Neural cell (in vitro differentiated cells): Measurements from ENCODE around the gene KRT76. TPM values are rescaled to one million over a fixed set of nuclear protein-coding genes. Genes with fewer than 3 reads are reported as not detected.

ENCODE experiments used
- H2AFZ ChIP-seq: fragments of 200-600, 300-800 bp; sonication (generic), shearing (Covaris generic); 2 replicates; pipeline ENCODE4 v1.6.0; 2014; ENCODE audit warnings: low read depth, mild to moderate bottlenecking, antibody characterized with exemption, low read length, moderate library complexity
- H3F3A ChIP-seq: fragments of 200-600 bp; shearing (Covaris generic); 2 replicates; pipeline ENCODE4 v1.6.1; 2016; ENCODE audit warnings: mild to moderate bottlenecking, moderate library complexity, mixed read lengths, antibody characterized with exemption, low read length; ENCODE audit not compliant: insufficient read depth, poor library complexity, severe bottlenecking
- H3K27ac ChIP-seq: fragments of 200-600, 300-800 bp; sonication (generic), shearing (Covaris generic); 2 replicates; pipeline ENCODE4 v1.5.1; 2014; ENCODE audit warnings: mild to moderate bottlenecking, low read length, moderate library complexity
- H3K27me3 ChIP-seq: fragments of 300-800, 200-600 bp; sonication (generic), shearing (Covaris generic); 2 replicates; pipeline ENCODE4 v1.6.0; 2014; ENCODE audit warnings: mild to moderate bottlenecking, low read depth, low read length, moderate library complexity; ENCODE audit not compliant: insufficient read depth
- H3K36me3 ChIP-seq: fragments of 300-800, 200-600 bp; sonication (generic), shearing (Covaris generic); 2 replicates; pipeline ENCODE4 v1.5.1; 2014; ENCODE audit warnings: mild to moderate bottlenecking, antibody characterized with exemption, low read length, moderate library complexity; ENCODE audit not compliant: insufficient read depth
- H3K4me2 ChIP-seq: fragments of 300-800, 200-600 bp; sonication (generic), shearing (Covaris generic); 2 replicates; pipeline ENCODE4 v1.6.0; 2014; ENCODE audit warnings: mild to moderate bottlenecking, low read length
- H3K4me3 ChIP-seq: fragments of 300-800, 200-600 bp; sonication (generic), shearing (Covaris generic); 2 replicates; pipeline ENCODE4 v1.5.1; 2014; ENCODE audit warnings: mild to moderate bottlenecking, low read length, moderate library complexity
- H3K79me2 ChIP-seq: fragments of 200-600 bp; shearing (Covaris generic); replicated peaks from 2 replicates; pipeline ENCODE4 v1.6.0; 2014; ENCODE audit warnings: mild to moderate bottlenecking, low read length, moderate library complexity; ENCODE audit not compliant: insufficient read depth
- H3K9ac ChIP-seq: fragments of 300-800, 200-600 bp; sonication (generic), shearing (Covaris generic); 2 replicates; pipeline ENCODE4 v1.6.1; 2016; ENCODE audit warnings: mild to moderate bottlenecking, low read length, mixed read lengths
- H3K9me2 ChIP-seq: fragments of 200-600 bp; shearing (Covaris generic); 2 replicates; pipeline ENCODE4 v1.6.1; 2016; ENCODE audit warnings: mild to moderate bottlenecking, low read length, mixed read lengths; ENCODE audit not compliant: insufficient read depth
- H3K9me3 ChIP-seq: fragments of 200-600, 300-800 bp; sonication (generic), shearing (Covaris generic); 2 replicates; pipeline ENCODE4 v1.6.1; 2016; ENCODE audit warnings: mild to moderate bottlenecking, mixed run types, low read length, moderate library complexity, mixed read lengths
- H4K20me1 ChIP-seq: fragments of 200-600 bp; shearing (Covaris generic); 2 replicates; pipeline ENCODE4 v1.6.1; 2016; ENCODE audit warnings: mild to moderate bottlenecking, mixed run types; ENCODE audit not compliant: insufficient read depth
- EP300 ChIP-seq: fragments of 450-650 bp; conservative IDR thresholded peaks from 2 replicates; pipeline ENCODE4 v1.6.1; 2014; ENCODE audit warnings: antibody characterized with exemption, mild to moderate bottlenecking, moderate library complexity; ENCODE audit not compliant: poor library complexity, severe bottlenecking
- EZH2 ChIP-seq: fragments of 200-600, 300-800 bp; shearing (Covaris generic), sonication (generic); IDR thresholded peaks from 2 replicates; pipeline ENCODE4 v1.6.1; 2014; ENCODE audit warnings: antibody characterized with exemption, low read length, borderline replicate concordance, mild to moderate bottlenecking; ENCODE audit not compliant: insufficient read depth, poor library complexity, severe bottlenecking
- MXI1 ChIP-seq: fragments of 450-650 bp; conservative IDR thresholded peaks from 2 replicates; pipeline ENCODE4 v1.6.1; 2014; ENCODE audit warnings: antibody characterized with exemption, mild to moderate bottlenecking; ENCODE audit not compliant: poor library complexity, severe bottlenecking
- POLR2AphosphoS5 ChIP-seq: IDR thresholded peaks from 2 replicates; pipeline ENCODE4 v1.6.1; 2012
- RAD21 ChIP-seq: fragments of 450-650 bp; conservative IDR thresholded peaks from 2 replicates; pipeline ENCODE4 v1.6.1; 2014; ENCODE audit warnings: antibody characterized with exemption, mild to moderate bottlenecking, moderate library complexity
- SMC3 ChIP-seq: fragments of 450-650 bp; conservative IDR thresholded peaks from 2 replicates; pipeline ENCODE4 v1.6.1; 2014; ENCODE audit warnings: antibody characterized with exemption, mild to moderate bottlenecking, moderate library complexity; ENCODE audit not compliant: poor library complexity
- TAF1 ChIP-seq: IDR thresholded peaks from 2 replicates; pipeline ENCODE4 v1.6.1; 2012; ENCODE audit warnings: low read depth
- polyA plus RNA-seq: library from polyadenylated mRNA; depleted of rRNA; stranded (reverse); fragments of >200 nt; gene quantifications from 2 replicates; pipeline ENCODE4 v1.2.3, GENCODE V29; 2014
- TF ChIP-seq, protein P1 (sequence below): IDR thresholded peaks from 2 replicates; pipeline ENCODE4 v1.6.1; 2012; ENCODE audit warnings: borderline replicate concordance
- TF ChIP-seq, protein P2 (sequence below): fragments of 450-650 bp; IDR thresholded peaks from 2 replicates; pipeline ENCODE4 v1.5.1; 2014; ENCODE audit warnings: antibody characterized with exemption, mild to moderate bottlenecking, moderate library complexity; ENCODE audit not compliant: poor library complexity, severe bottlenecking

The KRT76 gene
- polyA plus RNA-seq, 1 donor from 2014 or later: not detected

DNA sequence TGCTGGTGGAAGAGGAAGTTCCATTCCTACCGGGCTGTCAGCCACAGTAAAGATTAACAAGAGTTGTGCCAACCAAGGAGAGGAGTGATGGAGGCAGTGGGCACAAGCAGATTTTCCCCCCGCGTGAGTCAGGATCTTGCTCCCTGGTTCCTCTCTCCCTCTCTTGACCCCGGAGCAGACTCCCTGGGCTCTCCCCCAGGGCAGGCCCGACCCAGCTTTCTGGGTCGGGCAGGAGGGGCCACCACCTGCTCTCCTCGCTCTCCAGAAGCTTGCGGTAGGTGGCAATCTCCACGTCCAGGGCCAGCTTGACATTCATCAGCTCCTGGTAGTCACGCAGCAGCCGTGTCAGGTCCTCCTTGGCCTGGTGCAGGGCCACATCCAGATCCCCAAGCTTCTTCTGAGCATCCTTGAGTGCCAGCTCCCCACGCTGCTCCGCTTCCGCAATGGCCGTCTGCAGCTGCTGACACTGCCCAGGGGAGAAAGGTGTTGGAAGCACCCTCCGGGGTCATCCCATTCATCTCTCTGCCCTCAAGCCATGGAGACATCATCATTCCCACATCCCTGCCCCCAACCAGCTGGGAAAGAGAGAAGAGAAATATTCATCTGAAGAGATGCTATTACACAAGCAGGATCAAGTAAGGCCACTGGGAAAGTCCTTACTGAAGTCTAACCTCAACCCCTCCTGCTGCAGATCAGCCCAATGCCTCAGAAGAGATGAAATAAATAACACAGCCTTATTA is 45.8 kb upstream of the KRT76 start:
- Histone ChIP-seq H3K79me2 (no peaks in the 10 kb centered on the region), H3K9ac (no peak overlapping the region), H3K9me2 (no peaks in the 10 kb centered on the region), H3K27ac (no peak overlapping the region), H3K4me2 (no peak overlapping the region), H3K36me3 (no peaks in the 10 kb centered on the region), H3K27me3 (no peaks in the 10 kb centered on the region), H3F3A (no peaks in the 10 kb centered on the region), H2AFZ (no peak overlapping the region), H4K20me1 (no peaks in the 10 kb centered on the region), H3K9me3 (no peaks in the 10 kb centered on the region), H3K4me3 (no peak overlapping the region)
- TF ChIP-seq TAF1: no peak
- TF ChIP-seq POLR2AphosphoS5: no peak
- no peak for TF ChIP-seq MXI1
- TF ChIP-seq RAD21: no peak
- TF ChIP-seq, protein P1, sequence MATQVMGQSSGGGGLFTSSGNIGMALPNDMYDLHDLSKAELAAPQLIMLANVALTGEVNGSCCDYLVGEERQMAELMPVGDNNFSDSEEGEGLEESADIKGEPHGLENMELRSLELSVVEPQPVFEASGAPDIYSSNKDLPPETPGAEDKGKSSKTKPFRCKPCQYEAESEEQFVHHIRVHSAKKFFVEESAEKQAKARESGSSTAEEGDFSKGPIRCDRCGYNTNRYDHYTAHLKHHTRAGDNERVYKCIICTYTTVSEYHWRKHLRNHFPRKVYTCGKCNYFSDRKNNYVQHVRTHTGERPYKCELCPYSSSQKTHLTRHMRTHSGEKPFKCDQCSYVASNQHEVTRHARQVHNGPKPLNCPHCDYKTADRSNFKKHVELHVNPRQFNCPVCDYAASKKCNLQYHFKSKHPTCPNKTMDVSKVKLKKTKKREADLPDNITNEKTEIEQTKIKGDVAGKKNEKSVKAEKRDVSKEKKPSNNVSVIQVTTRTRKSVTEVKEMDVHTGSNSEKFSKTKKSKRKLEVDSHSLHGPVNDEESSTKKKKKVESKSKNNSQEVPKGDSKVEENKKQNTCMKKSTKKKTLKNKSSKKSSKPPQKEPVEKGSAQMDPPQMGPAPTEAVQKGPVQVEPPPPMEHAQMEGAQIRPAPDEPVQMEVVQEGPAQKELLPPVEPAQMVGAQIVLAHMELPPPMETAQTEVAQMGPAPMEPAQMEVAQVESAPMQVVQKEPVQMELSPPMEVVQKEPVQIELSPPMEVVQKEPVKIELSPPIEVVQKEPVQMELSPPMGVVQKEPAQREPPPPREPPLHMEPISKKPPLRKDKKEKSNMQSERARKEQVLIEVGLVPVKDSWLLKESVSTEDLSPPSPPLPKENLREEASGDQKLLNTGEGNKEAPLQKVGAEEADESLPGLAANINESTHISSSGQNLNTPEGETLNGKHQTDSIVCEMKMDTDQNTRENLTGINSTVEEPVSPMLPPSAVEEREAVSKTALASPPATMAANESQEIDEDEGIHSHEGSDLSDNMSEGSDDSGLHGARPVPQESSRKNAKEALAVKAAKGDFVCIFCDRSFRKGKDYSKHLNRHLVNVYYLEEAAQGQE: no peak
- no peak for TF ChIP-seq SMC3

DNA sequence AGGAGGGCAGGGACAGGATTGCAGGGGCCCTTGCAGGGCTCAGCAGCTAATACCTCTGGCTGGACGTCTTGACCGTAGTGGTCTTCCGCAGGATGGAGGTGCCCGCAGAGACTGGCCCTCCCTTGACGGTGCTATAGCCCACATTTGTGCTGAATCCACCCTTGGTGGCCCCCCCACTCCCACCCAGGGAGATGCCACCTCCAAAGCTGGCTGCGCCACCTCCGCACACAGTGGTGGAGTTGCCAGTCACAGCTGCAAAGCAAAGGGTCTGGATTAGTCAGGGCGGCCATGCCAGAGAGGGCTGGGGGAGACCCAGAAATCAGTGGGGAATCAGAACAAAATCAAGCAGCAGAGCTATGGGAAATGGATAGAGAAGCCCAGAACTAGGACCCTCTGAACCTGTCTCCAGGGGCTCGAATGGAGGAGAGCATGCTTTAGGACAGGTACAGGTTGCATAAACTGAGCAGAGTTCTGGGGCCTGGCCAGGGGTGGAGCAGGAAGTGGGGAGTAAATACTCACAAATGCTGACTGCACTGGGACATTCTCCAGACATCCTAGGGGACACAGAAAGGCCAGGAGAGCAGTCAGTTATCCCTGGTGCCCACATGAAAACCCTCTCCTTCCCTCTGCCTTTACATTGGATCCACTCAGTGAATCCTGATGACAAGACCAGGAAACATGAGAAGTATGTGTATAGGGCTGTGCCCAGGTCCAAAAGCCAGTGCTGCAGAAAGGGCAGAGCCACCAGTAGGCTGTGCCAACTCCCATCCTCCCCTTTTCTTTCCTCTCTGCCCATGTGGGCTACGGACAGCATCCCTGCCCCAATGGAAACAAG is 44.9 kb upstream of the KRT76 start:
- Histone ChIP-seq H3K4me3 (no peak overlapping the region), H3K27ac (no peak overlapping the region), H2AFZ (no peak overlapping the region), H3K79me2 (no peaks in the 10 kb centered on the region), H3K9me2 (no peaks in the 10 kb centered on the region), H3K9me3 (no peaks in the 10 kb centered on the region), H3K36me3 (no peaks in the 10 kb centered on the region), H4K20me1 (no peaks in the 10 kb centered on the region), H3K27me3 (no peaks in the 10 kb centered on the region), H3K4me2 (no peak overlapping the region), H3K9ac (no peak overlapping the region), H3F3A (no peaks in the 10 kb centered on the region)
- TF ChIP-seq RAD21 (no peak), EP300 (no peak), SMC3 (no peak), MXI1 (no peak), POLR2AphosphoS5 (no peak), EZH2 (no peak), TAF1 (no peak)
- TF ChIP-seq, protein P1: no peak
- TF ChIP-seq, protein P2, sequence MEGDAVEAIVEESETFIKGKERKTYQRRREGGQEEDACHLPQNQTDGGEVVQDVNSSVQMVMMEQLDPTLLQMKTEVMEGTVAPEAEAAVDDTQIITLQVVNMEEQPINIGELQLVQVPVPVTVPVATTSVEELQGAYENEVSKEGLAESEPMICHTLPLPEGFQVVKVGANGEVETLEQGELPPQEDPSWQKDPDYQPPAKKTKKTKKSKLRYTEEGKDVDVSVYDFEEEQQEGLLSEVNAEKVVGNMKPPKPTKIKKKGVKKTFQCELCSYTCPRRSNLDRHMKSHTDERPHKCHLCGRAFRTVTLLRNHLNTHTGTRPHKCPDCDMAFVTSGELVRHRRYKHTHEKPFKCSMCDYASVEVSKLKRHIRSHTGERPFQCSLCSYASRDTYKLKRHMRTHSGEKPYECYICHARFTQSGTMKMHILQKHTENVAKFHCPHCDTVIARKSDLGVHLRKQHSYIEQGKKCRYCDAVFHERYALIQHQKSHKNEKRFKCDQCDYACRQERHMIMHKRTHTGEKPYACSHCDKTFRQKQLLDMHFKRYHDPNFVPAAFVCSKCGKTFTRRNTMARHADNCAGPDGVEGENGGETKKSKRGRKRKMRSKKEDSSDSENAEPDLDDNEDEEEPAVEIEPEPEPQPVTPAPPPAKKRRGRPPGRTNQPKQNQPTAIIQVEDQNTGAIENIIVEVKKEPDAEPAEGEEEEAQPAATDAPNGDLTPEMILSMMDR: no peak
